ENCODE measurements around the gene SNAPIN. TPM values are rescaled to one million over a fixed set of nuclear protein-coding genes. Genes with fewer than 3 reads are reported as not detected.

Gene SNAPIN
- total and polyA plus RNA-seq, 9 of the 15 experiments (the other 6 are each of a cell fraction or from before 2014, with no cell fraction given) = 11.2 to 43.9 (median 32.3) TPM

- 0 out of 2 replicates have a peak, but pooled peaks have one; percentile 48 for TF ChIP-seq MGA (IDR thresholded peaks at IDR 0.05)
- no peak for TF ChIP-seq PTTG1 (tag; IDR thresholded peaks at IDR 0.05; ENCODE audit: low read depth)
- no peak for TF ChIP-seq ZNF311 (CRISPR knock-in tag; IDR thresholded peaks at IDR 0.05)
- TF ChIP-seq MAZ (CRISPR knock-in tag; conservative IDR thresholded peaks at IDR 0.05 in 1 of 2, IDR thresholded peaks at IDR 0.05 in 1 of 2) = peak; percentile 55 to 65
- TF ChIP-seq E2F1 (CRISPR knock-in tag; IDR thresholded peaks at IDR 0.05) = peak; percentile 94
- TF ChIP-seq BRCA1 (IDR thresholded peaks at IDR 0.05) = no peak
- no peak for TF ChIP-seq BRCA1 (CRISPR knock-in tag; IDR thresholded peaks at IDR 0.05)
- peak in 1 of 2 experiments; percentile 88; a peak in 2 of 4 replicates for TF ChIP-seq FOXA3 (CRISPR knock-in tag; conservative IDR thresholded peaks at IDR 0.05 in 1 of 2, IDR thresholded peaks at IDR 0.05 in 1 of 2)
- peak; percentile 98 for TF ChIP-seq ATF7 (IDR thresholded peaks at IDR 0.05)
- peak; percentile 92 for TF ChIP-seq PML (IDR thresholded peaks at IDR 0.05; ENCODE audit: low read length)
- TF ChIP-seq POLR2A (conservative IDR thresholded peaks at IDR 0.05) = peak; percentile 98
- TF ChIP-seq PKNOX1 (IDR thresholded peaks at IDR 0.05) = peak; percentile 83
- TF ChIP-seq WHSC1 (IDR thresholded peaks at IDR 0.05; ENCODE audit: low read length) = no peak
- TF ChIP-seq CBX3 (IDR thresholded peaks at IDR 0.05; ENCODE audit: borderline replicate concordance in 1 of 2, low read length in 2 of 2) = peak in 1 of 2 experiments; percentile 39; a peak in 1 of 3 replicates
Measured at GRCh38 chr1:153633754-153634665, 24.5 kb upstream of the SNAPIN start, which contains the start of gene CHTOP (continued).

Data from K562 (cell line).